DND-41 (cell line): ENCODE results near the gene RRP12.

Experiments
- EZH2 ChIP-seq: IDR thresholded peaks from 3 replicates; pipeline ENCODE4 v1.6.1; 2012; ENCODE audit warnings: borderline replicate concordance, low read depth, mild to moderate bottlenecking, moderate library complexity, low read length, inconsistent platforms; ENCODE audit not compliant: severe bottlenecking
- TF ChIP-seq, protein P1 (sequence below): IDR thresholded peaks from 2 replicates; pipeline ENCODE4 v1.5.1; 2012; ENCODE audit warnings: borderline replicate concordance, low read length, moderate library complexity, mild to moderate bottlenecking; ENCODE audit not compliant: poor library complexity, severe bottlenecking; ENCODE audit errors: extremely low read depth

DNA sequence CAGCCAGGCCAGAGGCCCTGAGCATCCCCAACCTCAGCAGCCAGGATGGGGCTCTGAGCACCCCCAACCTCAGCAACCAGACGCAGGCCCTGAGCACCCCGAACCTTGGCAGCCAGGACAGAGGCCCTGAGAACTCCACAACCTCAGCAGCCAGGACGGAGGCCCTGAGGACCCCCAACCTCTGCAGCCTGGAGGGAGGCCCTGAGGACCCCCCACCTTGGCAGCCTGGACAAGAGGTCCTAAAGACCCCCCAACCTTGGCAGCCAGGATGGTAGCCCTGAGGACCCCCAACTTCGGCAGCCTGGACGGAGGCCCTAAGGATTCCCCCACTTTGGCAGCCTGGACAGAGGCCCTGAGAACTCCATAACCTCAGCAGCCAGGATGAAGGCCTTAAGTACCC, 17.0 kb downstream of the RRP12 start:
- TF ChIP-seq, protein P1, sequence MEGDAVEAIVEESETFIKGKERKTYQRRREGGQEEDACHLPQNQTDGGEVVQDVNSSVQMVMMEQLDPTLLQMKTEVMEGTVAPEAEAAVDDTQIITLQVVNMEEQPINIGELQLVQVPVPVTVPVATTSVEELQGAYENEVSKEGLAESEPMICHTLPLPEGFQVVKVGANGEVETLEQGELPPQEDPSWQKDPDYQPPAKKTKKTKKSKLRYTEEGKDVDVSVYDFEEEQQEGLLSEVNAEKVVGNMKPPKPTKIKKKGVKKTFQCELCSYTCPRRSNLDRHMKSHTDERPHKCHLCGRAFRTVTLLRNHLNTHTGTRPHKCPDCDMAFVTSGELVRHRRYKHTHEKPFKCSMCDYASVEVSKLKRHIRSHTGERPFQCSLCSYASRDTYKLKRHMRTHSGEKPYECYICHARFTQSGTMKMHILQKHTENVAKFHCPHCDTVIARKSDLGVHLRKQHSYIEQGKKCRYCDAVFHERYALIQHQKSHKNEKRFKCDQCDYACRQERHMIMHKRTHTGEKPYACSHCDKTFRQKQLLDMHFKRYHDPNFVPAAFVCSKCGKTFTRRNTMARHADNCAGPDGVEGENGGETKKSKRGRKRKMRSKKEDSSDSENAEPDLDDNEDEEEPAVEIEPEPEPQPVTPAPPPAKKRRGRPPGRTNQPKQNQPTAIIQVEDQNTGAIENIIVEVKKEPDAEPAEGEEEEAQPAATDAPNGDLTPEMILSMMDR = no peak
- no peak for TF ChIP-seq EZH2
